A549 treated with RU486 at 1 μM for 4 hours (cell line): ENCODE measurements around the gene HTR1B. TPM values are rescaled to one million over a fixed set of nuclear protein-coding genes. Genes with fewer than 3 reads are reported as not detected.

Experiments
- total RNA-seq: library from RNA; stranded (reverse); fragments of 200-300 nt; extraction: Qiagen RNA extraction; gene quantifications from 5 replicates; pipeline ENCODE4 v1.2.3, GENCODE V29; 2022; ENCODE audit warnings: low read depth

HTR1B gene
- total RNA-seq, result 0.07 to 0.09 TPM in 2 of 5 replicates, not detected in the others

GRCh38 chr6:77463308-77463860 is at the start of gene HTR1B:
Gene HTR1B (minus strand): TSS chr6:77463491. CDS start chr6:77463403, 88 bp downstream.

Other genes starting within 250 kb of the HTR1B start
- gene MEI4, start 189.5 kb upstream of the HTR1B start, total RNA-seq, result not detected in 5 replicates